Mucosa of descending colon (tissue), 3 donors: ENCODE data around the gene PPP2R3C. TPM values are rescaled to one million over a fixed set of nuclear protein-coding genes. Genes with fewer than 3 reads are reported as not detected.
"Not testable (repeated sequence)": the region's sequence is repeated elsewhere in the genome, so short reads cannot be mapped to it uniquely, and the experiment has no call there.

Experiments used
- ATAC-seq: fragments of 200-7000 bp; cut with Tn5 transposase; one replicate; pipeline ENCODE4 v1.9.1; 2020; ENCODE audit warnings: mild to moderate bottlenecking, moderate library complexity
- DNase-seq, 3 donors: peaks; one replicate each; pipeline ENCODE4 v3.0.0-alpha.2; 2020
- H3K36me3 ChIP-seq: fragments of 200-600 bp; one replicate; pipeline ENCODE4 v1.8.0; 2021; ENCODE audit warnings: low read depth, mild to moderate bottlenecking
- H3K4me1 ChIP-seq: fragments of 200-600 bp; one replicate; pipeline ENCODE4 v1.8.0; 2021; ENCODE audit warnings: low read depth, mild to moderate bottlenecking
- H3K4me3 ChIP-seq: fragments of 200-600 bp; one replicate; pipeline ENCODE4 v1.8.0; 2021; ENCODE audit warnings: mild to moderate bottlenecking
- H3K9me3 ChIP-seq: fragments of 200-600 bp; one replicate; pipeline ENCODE4 v1.8.0; 2021; ENCODE audit warnings: mild to moderate bottlenecking
- CTCF ChIP-seq: fragments of 200-600 bp; IDR thresholded peaks from one replicate; pipeline ENCODE4 v1.8.0; 2022; ENCODE audit warnings: antibody characterized with exemption, mild to moderate bottlenecking
- intact Hi-C, 2 donors: fragments of 100-400 bp; cut with DNase I in 1 of 2; cut with micrococcal nuclease in 1 of 2; formaldehyde crosslinking; loops; one replicate each; pipeline versions ENCODE4 v1.11.0 to v1.11.1; 2022; cut with DNase I, micrococcal nuclease
- total RNA-seq, 3 donors: library from RNA; stranded (reverse); fragmentation: NEBNext Ultra II Directional in 2 of 3; extraction: Animal tissue kit (Norgen Biotek cat#: 25700) in 2 of 3; gene quantifications; one replicate each; pipeline versions ENCODE4 v1.2.1 to v1.2.4, GENCODE V29; 2021 to 2023
- donor health status: DM: no; HTN: no; CAD: no; lungs with moderate emphysema.
- donor health status: DM: no; HTN: no; CAD: no.
- donor health status: DM: no; HTN: yes; CAD: no.

Gene PPP2R3C
- total RNA-seq, 3 donors from 2014 or later = 21.5 to 35.5 (median 23.0) TPM

DNA sequence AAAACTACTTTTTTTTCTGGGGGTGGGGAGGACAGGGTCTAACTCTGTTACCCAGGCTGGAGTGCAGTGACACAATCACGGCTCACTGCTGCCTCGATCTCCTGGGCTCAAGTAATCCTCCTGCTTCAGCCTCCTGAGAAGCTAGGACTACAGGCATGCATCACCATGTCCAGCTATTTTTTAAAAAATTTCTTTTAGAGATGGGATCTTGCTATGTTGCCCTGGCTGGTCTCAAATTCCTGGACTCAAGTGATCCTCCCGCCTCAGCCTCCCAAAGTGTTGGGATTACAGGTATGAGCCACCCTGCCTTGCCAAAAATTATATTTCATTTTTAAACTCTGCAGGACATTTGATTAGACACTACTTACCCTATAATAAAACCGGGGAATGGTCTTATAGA, 5.5 kb downstream of the PPP2R3C start:
- H3K4me3 ChIP-seq = no peak overlapping the region
- ATAC-seq (no peak), DNase-seq (no peak)
- H3K4me1 ChIP-seq = peaks cover 7% of the 10 kb centered on the region
- H3K9me3 ChIP-seq = peaks cover 5% of the 10 kb centered on the region
- TF ChIP-seq CTCF = no peak
- intact Hi-C loops = no loop called here
- H3K36me3 ChIP-seq = peaks cover 7% of the 10 kb centered on the region

DNA sequence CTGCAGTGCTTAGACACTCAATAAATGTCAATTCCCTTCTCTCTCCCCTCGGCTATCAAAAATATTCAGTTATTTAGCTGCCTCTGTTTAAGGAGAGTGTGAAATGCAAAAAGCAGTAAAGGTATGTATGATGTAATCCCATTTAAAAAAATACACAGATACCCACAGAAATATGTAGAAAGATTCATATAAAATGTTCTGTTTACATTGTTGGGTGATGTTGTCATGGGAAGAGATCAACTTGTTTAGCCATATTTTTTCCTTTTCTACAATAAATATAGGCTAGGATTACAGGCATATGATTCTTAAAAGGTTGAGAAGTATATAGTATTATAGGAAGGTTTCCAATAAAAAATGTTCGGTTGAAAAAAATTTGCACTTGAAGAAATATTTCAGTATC, 7.8 kb downstream of the PPP2R3C start:
- ATAC-seq = no peak
- H3K4me3 ChIP-seq = no peak overlapping the region

GRCh38 chr14:35113308-35113950, 8.4 kb downstream of the PPP2R3C start:
- Histone ChIP-seq H3K4me1 (no peaks in the 10 kb centered on the region), H3K36me3 (peaks cover 8% of the 10 kb centered on the region)
- intact Hi-C loops = no loop called here

More for the DNA sequence above, 7.8 kb downstream of the PPP2R3C start:
- Histone ChIP-seq H3K4me1 (no peaks in the 10 kb centered on the region), H3K36me3 (peaks cover 8% of the 10 kb centered on the region), H3K9me3 (peaks cover 5% of the 10 kb centered on the region)
- intact Hi-C loops = no loop called here
- no peak for TF ChIP-seq CTCF
- no peak for DNase-seq

DNA sequence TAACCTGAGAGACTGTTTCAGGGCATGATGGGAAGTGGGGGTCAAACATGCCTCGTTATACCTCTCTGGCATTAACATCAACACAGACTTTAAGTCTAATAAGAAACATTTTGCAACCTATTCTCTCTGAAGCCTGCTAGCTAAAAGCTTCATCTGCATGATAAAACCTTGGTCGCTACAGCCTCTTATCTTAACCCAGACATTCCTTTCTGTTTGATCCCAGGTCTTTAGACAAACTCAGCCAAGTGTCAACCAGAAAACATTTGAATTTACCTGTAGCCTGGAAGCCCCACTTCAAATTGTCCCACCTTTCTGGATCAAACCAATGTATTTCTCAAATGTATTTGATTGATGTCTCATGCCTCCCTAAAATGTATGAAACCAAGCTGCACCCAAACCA, 9.1 kb downstream of the PPP2R3C start:
- no peak for ATAC-seq
- Histone ChIP-seq H3K36me3 (peaks cover 8% of the 10 kb centered on the region), H3K9me3 (peaks cover 5% of the 10 kb centered on the region), H3K4me1 (no peaks in the 10 kb centered on the region), H3K4me3 (no peak overlapping the region)
- no peak for DNase-seq
- no peak for TF ChIP-seq CTCF
- intact Hi-C loops = no loop called here

More at GRCh38 chr14:35113308-35113950, 8.4 kb downstream of the PPP2R3C start:
- ATAC-seq = no peak
- no peak for TF ChIP-seq CTCF
- no peak for DNase-seq
- Histone ChIP-seq H3K4me3 (no peak overlapping the region), H3K9me3 (peaks cover 5% of the 10 kb centered on the region)

- H3K36me3 ChIP-seq = peaks cover 8% of the 10 kb centered on the region
- intact Hi-C loops = no loop called here
These were observed 13.9 kb downstream of the PPP2R3C start for GRCh38 chr14:35107866-35108265.

DNA sequence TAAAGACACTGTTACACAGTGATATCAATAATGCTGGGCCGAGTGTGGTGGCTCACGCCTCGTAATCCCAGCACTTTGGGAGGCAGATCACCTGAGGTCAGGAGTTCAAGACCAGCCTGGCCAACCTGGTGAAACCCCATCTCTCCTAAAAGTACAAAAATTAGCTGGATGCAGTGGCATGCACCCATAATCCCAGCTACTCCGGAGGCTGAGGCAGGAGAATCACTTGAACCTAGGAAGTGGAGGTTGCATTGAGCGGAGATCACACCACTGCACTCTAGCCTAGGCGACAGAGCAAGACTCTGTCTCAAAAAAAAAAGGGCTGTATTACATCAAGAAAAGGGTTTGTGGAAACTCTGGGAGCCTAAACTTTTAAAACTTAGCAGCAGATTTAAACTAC, 27.1 kb downstream of the PPP2R3C start:
- H3K36me3 ChIP-seq, H3K4me3 ChIP-seq, H3K4me1 ChIP-seq, DNase-seq, ATAC-seq, intact Hi-C loops, H3K9me3 ChIP-seq: not testable (repeated sequence)

More at GRCh38 chr14:35107866-35108265, 13.9 kb downstream of the PPP2R3C start:
- Histone ChIP-seq H3K4me1 (no peaks in the 10 kb centered on the region), H3K4me3 (no peak overlapping the region), H3K9me3 (peaks cover 5% of the 10 kb centered on the region)
- DNase-seq (no peak), ATAC-seq (no peak)
- no peak for TF ChIP-seq CTCF
